Endothelial cell of umbilical vein (primary cell): Measurements from ENCODE around the gene DIPK1A. TPM values are rescaled to one million over a fixed set of nuclear protein-coding genes. Genes with fewer than 3 reads are reported as not detected.

ENCODE experiments used
- BruUV-seq: library from RNA; stranded (reverse); fragments of 400-500 nt; replicated peaks from 2 replicates; lab custom pipeline; 2021; lab: Mats Ljungman, UMichigan
- CTCF ChIA-PET: fragments of 300-600, 350-600 bp; sonication (Branson Sonifier 250); formaldehyde crosslinking; loops from one replicate; lab custom pipeline; 2021; ENCODE audit warnings: antibody characterized with exemption, inconsistent platforms; lab: Charles Lee
- POLR2A ChIA-PET: fragments of 300-600, 350-600 bp; sonication (Branson Sonifier 250); formaldehyde crosslinking; loops from one replicate; lab custom pipeline; 2021; ENCODE audit warnings: antibody characterized with exemption, inconsistent platforms; lab: Charles Lee
- DNase-seq: peaks from one replicate; pipeline ENCODE4 v3.0.0-alpha.2; 2011; ENCODE audit warnings: low read depth, low spot score
- FAIRE-seq: peaks from 2 replicates; lab custom pipeline; 2011; peaks lifted over from hg19 to GRCh38; lab: Jason Lieb, UNC
- H2AFZ ChIP-seq: 2 replicates; pipeline ENCODE4 v1.6.0; 2012; ENCODE audit warnings: low read depth, low read length, control low read depth, inconsistent platforms
- H3K27ac ChIP-seq: 2 replicates; pipeline ENCODE4 v1.5.1; 2011; ENCODE audit warnings: low read depth, mild to moderate bottlenecking, control low read depth, low read length, moderate library complexity; ENCODE audit not compliant: insufficient read depth
- H3K27me3 ChIP-seq, 2 experiments: 2 replicates each; pipeline versions ENCODE4 v1.6.0 to v1.6.1; 2011; ENCODE audit warnings: low read length in 2 of 2, mixed read lengths in 1 of 2; ENCODE audit not compliant: control insufficient read depth in 2 of 2, insufficient read depth in 2 of 2
- H3K36me3 ChIP-seq, 2 experiments: 2 replicates in 1 of 2; 3 replicates in 1 of 2; pipeline ENCODE4 v1.5.1; 2011; ENCODE audit warnings: low read length in 2 of 2, mild to moderate bottlenecking in 1 of 2, moderate library complexity in 1 of 2; ENCODE audit not compliant: control insufficient read depth in 2 of 2, insufficient read depth in 2 of 2; ENCODE audit errors: extremely low read depth in 1 of 2
- H3K4me1 ChIP-seq: 3 replicates; pipeline ENCODE4 v1.5.1; 2011; ENCODE audit warnings: mild to moderate bottlenecking, low read length; ENCODE audit not compliant: control insufficient read depth, insufficient read depth; ENCODE audit errors: extremely low read depth
- H3K4me2 ChIP-seq: 2 replicates; pipeline ENCODE4 v1.6.1; 2011; ENCODE audit warnings: low read length, control low read depth, mixed read lengths; ENCODE audit not compliant: insufficient read depth
- H3K4me3 ChIP-seq, 3 experiments: fragments of 200-600 bp in 1 of 3; sonication (generic), shearing (Covaris generic) in 1 of 3; replicated peaks in 1 of 3; 2 replicates each; pipeline ENCODE4 v1.5.1; 2011 to 2016; ENCODE audit warnings: control low read depth in 3 of 3, low read length in 3 of 3, mild to moderate bottlenecking in 2 of 3, inconsistent platforms in 1 of 3, low read depth in 1 of 3, moderate library complexity in 1 of 3; ENCODE audit not compliant: insufficient read depth in 1 of 3
- H3K79me2 ChIP-seq: 2 replicates; pipeline ENCODE4 v1.6.0; 2012; ENCODE audit warnings: low read length, inconsistent platforms; ENCODE audit not compliant: control insufficient read depth, insufficient read depth
- H3K9ac ChIP-seq: replicated peaks from 2 replicates; pipeline ENCODE3; 2011; ENCODE audit warnings: low read length, control low read depth; ENCODE audit not compliant: insufficient read depth; ENCODE audit errors: extremely low read depth
- H3K9me1 ChIP-seq: replicated peaks from 3 replicates; pipeline ENCODE4 v1.6.0; 2011; ENCODE audit warnings: mild to moderate bottlenecking, low read length; ENCODE audit not compliant: control insufficient read depth, insufficient read depth; ENCODE audit errors: extremely low read depth
- H3K9me3 ChIP-seq: replicated peaks from 2 replicates; pipeline ENCODE4 v1.5.1; 2012; ENCODE audit warnings: low read length, inconsistent platforms; ENCODE audit not compliant: control insufficient read depth, insufficient read depth
- H4K20me1 ChIP-seq: replicated peaks from 2 replicates; pipeline ENCODE3; 2011; ENCODE audit warnings: mild to moderate bottlenecking, low read length; ENCODE audit not compliant: control insufficient read depth, insufficient read depth; ENCODE audit errors: extremely low read depth
- CTCF ChIP-seq, 2 donors: IDR thresholded peaks; 1 replicate in 1 of 2; 2 replicates in 1 of 2; pipeline ENCODE4 v1.5.1; 2011; ENCODE audit warnings: low read length in 2 of 2, mild to moderate bottlenecking in 2 of 2, moderate library complexity in 2 of 2, control low read depth in 1 of 2, inconsistent platforms in 1 of 2, low read depth in 1 of 2; ENCODE audit not compliant: insufficient read depth in 1 of 2; ENCODE audit errors: extremely low read depth in 1 of 2
- EZH2 ChIP-seq: IDR thresholded peaks from 2 replicates; pipeline ENCODE4 v1.6.1; 2012; ENCODE audit warnings: borderline replicate concordance, low read depth, mild to moderate bottlenecking, moderate library complexity, low read length, inconsistent platforms; ENCODE audit not compliant: severe bottlenecking
- JUN ChIP-seq: IDR thresholded peaks from 2 replicates; pipeline ENCODE4 v1.6.1; 2011; ENCODE audit warnings: borderline replicate concordance, low read depth; ENCODE audit not compliant: insufficient read length, insufficient read depth
- dilution Hi-C: fragments of 300-500 bp; cut with MboI; formaldehyde crosslinking; loops from one replicate; pipeline ENCODE4 v1.15.0; 2019; ENCODE audit warnings: low sequenced_read_pairs; ENCODE audit not compliant: extremely low pct_ligation_motif_present
- intact Hi-C: fragments of 100-400 bp; cut with micrococcal nuclease; formaldehyde crosslinking; loops from one replicate; pipeline ENCODE4 v1.10.0; 2022
- polyA plus RNA-seq, 4 experiments: library from polyadenylated mRNA; depleted of rRNA in 3 of 4; stranded (reverse) in 3 of 4; unstranded in 1 of 4; fragments of >200 nt; gene quantifications; 2 replicates each; pipeline versions ENCODE4 v1.2.1 to v1.2.3, GENCODE V29; 2011 to 2012; ENCODE audit warnings: missing spikeins in 1 of 4
- total RNA-seq: library from RNA; stranded (reverse); gene quantifications from 2 replicates; pipeline ENCODE4 v1.2.3, GENCODE V29; 2021

Gene DIPK1A
- total and polyA plus RNA-seq, 2 donors (not counting 3 experiments of a cell fraction or from before 2014, with no cell fraction given): 0.25 to 0.93 TPM

GRCh38 chr1:92859400-92860039 is 101.7 kb downstream of the DIPK1A start:
- dilution Hi-C loops: no loop called here
- no peak for TF ChIP-seq JUN
- no peak overlapping the region for H3K4me2 ChIP-seq
- no TSS peak for BruUV-seq
- ChIA-PET POLR2A (no interaction called here), CTCF (interaction anchor here (0.7 to 11.4 kb wide), 13 partner anchors 9 to 203 kb away, joined by 3 to 257 read pairs (median 3); partner anchors contain the start of gene DIPK1A)
- FAIRE-seq (no peak), DNase-seq (no peak)
- H3K36me3 ChIP-seq: no peaks in the 10 kb centered on the region
- intact Hi-C loops: loop anchor here (1.0 kb wide), 4 partner anchors 101 to 219 kb away; no protein-coding TSS in a partner anchor
- H3K9ac ChIP-seq: no peak overlapping the region
- no peaks in the 10 kb centered on the region for H3K79me2 ChIP-seq
- H4K20me1 ChIP-seq: no peaks in the 10 kb centered on the region
- no peak overlapping the region for H3K4me3 ChIP-seq
- H3K9me3 ChIP-seq: no peaks in the 10 kb centered on the region
- peaks cover 2 to 6% of the 10 kb centered on the region in 2 experiments for H3K27me3 ChIP-seq
- no peak overlapping the region for H3K27ac ChIP-seq
- H2AFZ ChIP-seq: no peak overlapping the region
- no peaks in the 10 kb centered on the region for H3K4me1 ChIP-seq
- no peaks in the 10 kb centered on the region for H3K9me1 ChIP-seq

GRCh38 chr1:92858564-92859399 is 102.5 kb downstream of the DIPK1A start:
- Histone ChIP-seq H3K9me3 (no peaks in the 10 kb centered on the region), H3K4me3 (no peak overlapping the region), H3K9me1 (no peaks in the 10 kb centered on the region), H3K27me3 (peaks cover 2 to 6% of the 10 kb centered on the region in 2 experiments), H3K27ac (no peak overlapping the region), H3K9ac (no peak overlapping the region), H3K79me2 (no peaks in the 10 kb centered on the region), H4K20me1 (no peaks in the 10 kb centered on the region), H2AFZ (no peak overlapping the region), H3K4me2 (no peak overlapping the region), H3K4me1 (no peaks in the 10 kb centered on the region), H3K36me3 (no peaks in the 10 kb centered on the region)
- TF ChIP-seq EZH2 (no peak), CTCF (IDR thresholded peaks at IDR 0.05; ENCODE audit: extremely low read depth in 1 of 2, insufficient read depth in 1 of 2, low read depth in 1 of 2, low read length in 2 of 2) (peak; percentile 66 to 93)
- ChIA-PET CTCF (interaction anchor here (0.6 to 11.4 kb wide), 25 partner anchors 8 to 548 kb away, joined by 3 to 257 read pairs (median 4); partner anchors contain the start of gene DIPK1A), POLR2A (no interaction called here)
- DNase-seq (peak; percentile 81), FAIRE-seq (peak; percentile 97)
- no TSS peak for BruUV-seq
- dilution Hi-C loops: no loop called here
- intact Hi-C loops: loop anchor here (1.0 kb wide), 4 partner anchors 102 to 220 kb away; no protein-coding TSS in a partner anchor
